GM20000 (cell line): ENCODE results near the gene TRA2B.
"Not testable (repeated sequence)": the region's sequence is repeated elsewhere in the genome, so short reads cannot be mapped to it uniquely, and the experiment has no call there.

ENCODE experiments used
- DNase-seq: peaks from one replicate; pipeline ENCODE4 v3.0.0; 2012; ENCODE audit warnings: low spot score
- TF ChIP-seq, protein P1 (sequence below): IDR thresholded peaks from 2 replicates; pipeline ENCODE4 v1.5.1; 2012; ENCODE audit warnings: mild to moderate bottlenecking, control low read depth; ENCODE audit errors: extremely low read depth, missing control alignments

The TRA2B gene

GRCh38 chr3:185914911-185915629, 22.7 kb downstream of the TRA2B start:
- DNase-seq: no peak
- TF ChIP-seq, protein P1, sequence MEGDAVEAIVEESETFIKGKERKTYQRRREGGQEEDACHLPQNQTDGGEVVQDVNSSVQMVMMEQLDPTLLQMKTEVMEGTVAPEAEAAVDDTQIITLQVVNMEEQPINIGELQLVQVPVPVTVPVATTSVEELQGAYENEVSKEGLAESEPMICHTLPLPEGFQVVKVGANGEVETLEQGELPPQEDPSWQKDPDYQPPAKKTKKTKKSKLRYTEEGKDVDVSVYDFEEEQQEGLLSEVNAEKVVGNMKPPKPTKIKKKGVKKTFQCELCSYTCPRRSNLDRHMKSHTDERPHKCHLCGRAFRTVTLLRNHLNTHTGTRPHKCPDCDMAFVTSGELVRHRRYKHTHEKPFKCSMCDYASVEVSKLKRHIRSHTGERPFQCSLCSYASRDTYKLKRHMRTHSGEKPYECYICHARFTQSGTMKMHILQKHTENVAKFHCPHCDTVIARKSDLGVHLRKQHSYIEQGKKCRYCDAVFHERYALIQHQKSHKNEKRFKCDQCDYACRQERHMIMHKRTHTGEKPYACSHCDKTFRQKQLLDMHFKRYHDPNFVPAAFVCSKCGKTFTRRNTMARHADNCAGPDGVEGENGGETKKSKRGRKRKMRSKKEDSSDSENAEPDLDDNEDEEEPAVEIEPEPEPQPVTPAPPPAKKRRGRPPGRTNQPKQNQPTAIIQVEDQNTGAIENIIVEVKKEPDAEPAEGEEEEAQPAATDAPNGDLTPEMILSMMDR: no peak

GRCh38 chr3:185912929-185913901, 24.6 kb downstream of the TRA2B start:
- no peak for DNase-seq
- TF ChIP-seq, protein P1: no peak

GRCh38 chr3:185912512-185912911, 25.3 kb downstream of the TRA2B start:
- no peak for DNase-seq
- TF ChIP-seq, protein P1: no peak

GRCh38 chr3:185911076-185911448, 26.8 kb downstream of the TRA2B start:
- DNase-seq: not testable (repeated sequence)

DNA sequence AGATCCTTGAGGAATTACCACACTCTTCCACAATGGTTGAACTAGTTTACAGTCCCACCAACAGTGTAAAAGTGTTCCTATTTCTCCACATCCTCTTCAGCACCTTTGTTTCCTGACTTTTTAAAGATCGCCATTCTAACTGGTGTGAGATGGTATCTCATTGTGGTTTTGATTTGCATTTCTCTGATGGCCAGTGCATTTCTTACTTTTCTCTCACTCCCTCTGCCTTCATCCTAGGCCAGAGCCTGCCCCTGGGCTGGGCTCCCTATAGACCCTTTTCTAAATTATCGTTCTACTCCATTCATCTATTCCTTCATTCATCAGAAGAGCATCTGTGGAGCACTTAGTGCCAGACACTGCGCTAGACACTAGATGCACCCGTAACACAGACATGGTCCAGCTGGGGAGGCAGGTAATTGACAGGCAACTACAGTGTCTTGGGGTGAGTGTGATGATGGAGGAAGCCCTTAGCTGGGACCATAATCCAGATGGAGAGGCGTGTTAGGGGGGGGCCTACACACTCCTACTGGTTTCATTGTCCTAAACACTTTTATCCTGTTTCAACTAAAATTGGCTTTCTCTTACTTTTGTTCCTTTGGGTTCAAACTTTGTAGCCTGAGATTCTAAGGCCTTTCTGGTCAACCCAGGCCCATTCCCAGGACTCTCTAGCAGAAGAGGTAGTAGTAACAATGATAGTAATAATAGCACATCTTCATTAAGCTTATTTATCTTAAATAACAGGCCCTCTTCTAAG, 27.3 kb downstream of the TRA2B start:
- DNase-seq: not testable (repeated sequence)

DNA sequence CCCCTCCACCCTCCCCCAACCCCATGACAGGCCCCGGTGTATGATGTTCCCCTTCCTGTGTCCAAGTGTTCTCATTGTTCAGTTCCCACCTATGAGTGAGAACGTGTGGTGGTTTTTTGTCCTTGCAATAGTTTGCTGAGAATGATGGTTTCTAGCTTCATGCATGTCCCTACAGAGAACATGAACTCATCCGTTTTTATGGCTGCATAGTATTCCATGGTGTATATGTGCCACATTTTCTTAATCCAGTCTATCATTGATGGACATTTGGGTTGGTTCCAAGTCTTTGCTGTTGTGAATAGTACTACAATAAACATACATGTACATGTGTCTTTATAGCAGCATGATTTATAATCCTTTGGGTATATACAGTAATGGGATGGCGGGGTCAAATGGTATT, 27.9 kb downstream of the TRA2B start:
- not testable (repeated sequence) for DNase-seq

- TF ChIP-seq, protein P1: no peak
- no peak for DNase-seq
Observed at GRCh38 chr3:185900228-185900627, 37.6 kb downstream of the TRA2B start.

GRCh38 chr3:185896636-185897035, 41.2 kb downstream of the TRA2B start:
- TF ChIP-seq, protein P1: no peak
- DNase-seq: no peak
